ENCODE measurements around the gene TBCD. TPM values are rescaled to one million over a fixed set of nuclear protein-coding genes. Genes with fewer than 3 reads are reported as not detected.
A peak's percentile ranks its signal among the peaks of the same experiment; 100 is the strongest.
"Not testable (repeated sequence)": the region's sequence is repeated elsewhere in the genome, so short reads cannot be mapped to it uniquely, and the experiment has no call there.

Gene TBCD
- total RNA-seq, 4 donors from 2014 or later = 49.7 to 119 (median 71.5) TPM

- no peak for TF ChIP-seq EP300 (IDR thresholded peaks at IDR 0.05)
- TF ChIP-seq POLR2A (IDR thresholded peaks at IDR 0.05) = no peak
- no peak for TF ChIP-seq POLR2AphosphoS5 (IDR thresholded peaks at IDR 0.05)
- TF ChIP-seq CTCF (IDR thresholded peaks at IDR 0.05) = no peak
- no peaks in the 10 kb centered on the region for H3K36me3 ChIP-seq
- WGBS = 94% methylated on average over 9 of the region's 25 CpGs
- H3K9me3 ChIP-seq = no peaks in the 10 kb centered on the region
- no peaks in the 10 kb centered on the region for H3K27me3 ChIP-seq
- H3K4me1 ChIP-seq = peaks cover 11% of the 10 kb centered on the region
- DNase-seq (ENCODE audit: low spot score in 2 of 2) = peak in 1 of 2 donors; percentile 50
- no peak overlapping the region for H3K4me3 ChIP-seq
- no peak overlapping the region for H3K27ac ChIP-seq
Measured at GRCh38 chr17:82964851-82965341, 213.0 kb downstream of the TBCD start.

- WGBS = 89% methylated on average over 12 of the region's 13 CpGs
- H3K4me3 ChIP-seq = no peak overlapping the region
- H3K36me3 ChIP-seq = no peaks in the 10 kb centered on the region
- H3K9me3 ChIP-seq = no peaks in the 10 kb centered on the region
- H3K27ac ChIP-seq = no peak overlapping the region
- H3K27me3 ChIP-seq = no peaks in the 10 kb centered on the region
- peaks cover 11% of the 10 kb centered on the region for H3K4me1 ChIP-seq
- DNase-seq (ENCODE audit: low spot score in 2 of 2) = peak in 1 of 2 donors; percentile 39
- TF ChIP-seq CTCF (IDR thresholded peaks at IDR 0.05) = no peak
- TF ChIP-seq POLR2AphosphoS5 (IDR thresholded peaks at IDR 0.05) = no peak
- TF ChIP-seq EP300 (IDR thresholded peaks at IDR 0.05) = no peak
- no peak for TF ChIP-seq POLR2A (IDR thresholded peaks at IDR 0.05)
Measured at GRCh38 chr17:82965371-82965770, 213.5 kb downstream of the TBCD start.

- TF ChIP-seq POLR2AphosphoS5 (IDR thresholded peaks at IDR 0.05) = no peak
- TF ChIP-seq EP300 (IDR thresholded peaks at IDR 0.05) = no peak
- no peak for TF ChIP-seq POLR2A (IDR thresholded peaks at IDR 0.05)
- no peak for TF ChIP-seq CTCF (IDR thresholded peaks at IDR 0.05)
- H3K27me3 ChIP-seq = no peaks in the 10 kb centered on the region
- WGBS = 95% methylated on average over 7 of the region's 7 CpGs
- H3K9me3 ChIP-seq = no peaks in the 10 kb centered on the region
- H3K4me1 ChIP-seq = peaks cover 11% of the 10 kb centered on the region
- peak in 1 of 2 donors; percentile 32 for DNase-seq (ENCODE audit: low spot score in 2 of 2)
- no peak overlapping the region for H3K4me3 ChIP-seq
- H3K27ac ChIP-seq = no peak overlapping the region
- H3K36me3 ChIP-seq = no peaks in the 10 kb centered on the region
Measured at GRCh38 chr17:82966415-82966814, 214.6 kb downstream of the TBCD start.

GRCh38 chr17:82967268-82968032 is 215.6 kb downstream of the TBCD start:
- peak in 1 of 2 donors; percentile 22 for DNase-seq (ENCODE audit: low spot score in 2 of 2)
- Histone ChIP-seq H3K4me3 (no peak overlapping the region), H3K27ac (no peak overlapping the region), H3K27me3 (no peaks in the 10 kb centered on the region), H3K4me1 (peaks cover 11% of the 10 kb centered on the region), H3K36me3 (no peaks in the 10 kb centered on the region), H3K9me3 (no peaks in the 10 kb centered on the region)
- WGBS = 91% methylated on average over 18 of the region's 18 CpGs
- TF ChIP-seq CTCF (IDR thresholded peaks at IDR 0.05) (no peak), POLR2A (IDR thresholded peaks at IDR 0.05) (no peak), POLR2AphosphoS5 (IDR thresholded peaks at IDR 0.05) (no peak), EP300 (IDR thresholded peaks at IDR 0.05) (no peak)

- 77% methylated on average over 30 of the region's 33 CpGs for WGBS
- not testable (repeated sequence) for H3K27ac ChIP-seq, H3K9me3 ChIP-seq, H3K4me3 ChIP-seq, H3K27me3 ChIP-seq, H3K36me3 ChIP-seq, H3K4me1 ChIP-seq
- DNase-seq (ENCODE audit: low spot score in 2 of 2) = peak in 1 of 2 donors; percentile 45
Measured at GRCh38 chr17:82968033-82968841, 216.4 kb downstream of the TBCD start.
